Activated B cell treated with CpG ODN at 0.5 μM for 24 hours (primary cell): ENCODE results near the gene NKIRAS2. TPM values are rescaled to one million over a fixed set of nuclear protein-coding genes. Genes with fewer than 3 reads are reported as not detected.

Source experiments
- ATAC-seq: fragments of 200-7000 bp; cut with Tn5 transposase; one replicate; pipeline ENCODE4 v1.10.0; 2021; ENCODE audit warnings: low read depth, mild to moderate bottlenecking, moderate library complexity
- CTCF ChIA-PET: fragments of 350-600 bp; sonication (Branson Sonifier 250); formaldehyde crosslinking; loops from one replicate; lab custom pipeline; 2021; ENCODE audit warnings: antibody characterized with exemption; lab: Charles Lee
- POLR2A ChIA-PET: fragments of 350-600 bp; sonication (Branson Sonifier 250); formaldehyde crosslinking; loops from one replicate; lab custom pipeline; 2021; ENCODE audit warnings: antibody characterized with exemption; lab: Charles Lee
- DNase-seq: peaks from one replicate; pipeline ENCODE4 v3.0.0; 2022
- H3K27ac Mint-ChIP-seq: one replicate; pipeline ENCODE4 v1.8.0; 2020; ENCODE audit warnings: mixed read lengths
- H3K27me3 Mint-ChIP-seq: one replicate; pipeline ENCODE4 v1.8.0; 2021; ENCODE audit warnings: mixed read lengths
- H3K36me3 Mint-ChIP-seq: one replicate; pipeline ENCODE4 v1.8.0; 2021; ENCODE audit warnings: low read depth, mixed read lengths
- H3K4me1 Mint-ChIP-seq: one replicate; pipeline ENCODE4 v1.8.0; 2021; ENCODE audit warnings: mixed read lengths
- H3K4me3 Mint-ChIP-seq: one replicate; pipeline ENCODE4 v1.8.0; 2020; ENCODE audit warnings: mild to moderate bottlenecking, mixed read lengths
- H3K9me3 Mint-ChIP-seq: one replicate; pipeline ENCODE4 v1.8.0; 2020; ENCODE audit warnings: mixed read lengths
- CTCF ChIP-seq: fragments of 200-600 bp; IDR thresholded peaks from one replicate; pipeline ENCODE4 v1.8.0; 2022; ENCODE audit warnings: antibody characterized with exemption, mild to moderate bottlenecking
- intact Hi-C: fragments of 100-400 bp; cut with micrococcal nuclease; formaldehyde crosslinking; loops from one replicate; pipeline ENCODE4 v1.15.1; 2024
- total RNA-seq: library from RNA; stranded (reverse); gene quantifications from 2 replicates; pipeline ENCODE4 v1.2.3, GENCODE V29; 2022

NKIRAS2 gene
- total RNA-seq, 1 donor from 2014 or later: 23.9 TPM

GRCh38 chr17:42026857-42027589, 7.1 kb downstream of the NKIRAS2 start:
- Mint-ChIP-seq H3K27me3 (no peaks in the 10 kb centered on the region), H3K9me3 (no peaks in the 10 kb centered on the region), H3K27ac (no peak overlapping the region), H3K4me1 (peaks cover 21% of the 10 kb centered on the region), H3K36me3 (peaks cover 28% of the 10 kb centered on the region), H3K4me3 (no peak overlapping the region)
- ChIA-PET CTCF (interaction anchor here (1.0 to 2.8 kb wide), 2 partner anchors 64 to 89 kb away, joined by 3 to 12 read pairs; no protein-coding TSS in a partner anchor), POLR2A (interaction anchor here (0.9 to 2.6 kb wide), 2 partner anchors 10 to 86 kb away, joined by 11 to 12 read pairs; partner anchors contain the start of genes DHX58 and DNAJC7)
- TF ChIP-seq CTCF: no peak
- no peak for DNase-seq
- intact Hi-C loops: no loop called here
- ATAC-seq: no peak

DNA sequence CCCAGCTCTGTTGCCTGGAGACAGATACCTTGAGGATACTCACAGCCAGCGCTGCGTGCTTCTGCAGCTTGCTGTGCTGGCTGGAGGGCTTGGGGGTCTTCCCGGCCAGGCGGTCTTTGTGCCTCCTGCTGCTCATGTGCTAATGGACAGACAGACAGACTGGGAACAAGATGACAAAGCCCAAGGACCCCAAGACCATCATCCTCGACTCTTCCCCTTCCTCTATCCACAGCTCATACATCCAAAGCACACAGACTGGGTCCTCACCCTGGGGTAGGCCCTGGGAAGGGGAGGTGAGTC, 7.7 kb downstream of the NKIRAS2 start:
- ATAC-seq: no peak
- H3K27ac Mint-ChIP-seq: no peak overlapping the region
- intact Hi-C loops: no loop called here

DNA sequence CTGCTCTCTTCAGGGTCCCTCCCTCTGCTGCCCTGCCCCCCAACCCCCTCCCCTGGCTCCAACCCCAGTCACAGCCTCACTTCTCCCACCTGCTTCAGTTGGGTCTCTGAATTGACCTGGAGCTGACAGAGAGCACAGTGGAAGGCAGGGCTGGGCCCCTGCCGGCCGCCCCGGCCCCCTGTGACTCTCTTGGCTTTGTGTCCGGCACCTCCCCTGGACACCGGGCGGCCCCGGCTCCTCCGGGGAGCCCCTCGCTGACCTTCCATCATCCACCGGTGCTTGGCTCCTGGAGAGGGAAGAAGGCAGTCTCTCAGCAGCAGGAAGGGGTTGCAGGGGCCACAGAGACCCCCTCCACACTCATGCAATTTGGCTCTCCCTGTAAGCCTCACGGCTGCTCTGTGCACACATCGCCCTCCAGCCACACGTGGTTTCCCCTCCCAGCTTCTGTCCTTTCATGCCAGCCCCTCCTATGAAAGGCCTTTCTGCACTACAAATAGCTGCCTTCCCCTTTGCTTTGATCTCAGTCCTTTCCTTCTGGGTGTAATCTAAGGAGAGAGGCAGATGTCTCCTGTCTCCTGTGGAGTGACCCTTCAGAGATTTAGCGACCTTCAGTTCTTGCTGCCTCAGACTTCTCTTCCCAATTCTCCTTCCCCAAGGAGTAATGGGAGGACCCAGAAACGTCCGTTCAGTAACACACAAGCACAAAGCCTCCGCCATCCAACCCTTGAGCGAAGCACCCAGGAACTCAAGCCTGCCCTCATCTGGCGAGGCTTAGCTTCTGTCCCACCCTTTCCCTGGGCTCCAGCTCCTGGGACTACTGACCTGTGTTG, 8.3 kb downstream of the NKIRAS2 start:
- H3K27ac Mint-ChIP-seq: no peak overlapping the region
- ChIA-PET CTCF (interaction anchor here (1.1 to 2.8 kb wide), 3 partner anchors 11 to 88 kb away, joined by 4 to 12 read pairs (median 5); partner anchors contain the start of gene DNAJC7), POLR2A (interaction anchor here (2.6 kb wide), 1 partner anchor 11 kb away, joined by 11 read pairs; the partner anchor contains the start of gene DNAJC7)
- no peak for DNase-seq
- peaks cover 17% of the 10 kb centered on the region for H3K36me3 Mint-ChIP-seq
- no peaks in the 10 kb centered on the region for H3K27me3 Mint-ChIP-seq
- ATAC-seq: no peak
- intact Hi-C loops: no loop called here
- no peak overlapping the region for H3K4me3 Mint-ChIP-seq
- no peaks in the 10 kb centered on the region for H3K9me3 Mint-ChIP-seq
- peaks cover 18% of the 10 kb centered on the region for H3K4me1 Mint-ChIP-seq
- TF ChIP-seq CTCF: no peak

More for the DNA sequence above, 7.7 kb downstream of the NKIRAS2 start:
- TF ChIP-seq CTCF: no peak
- Mint-ChIP-seq H3K27me3 (no peaks in the 10 kb centered on the region), H3K36me3 (peaks cover 23% of the 10 kb centered on the region), H3K4me1 (peaks cover 18% of the 10 kb centered on the region), H3K4me3 (no peak overlapping the region), H3K9me3 (no peaks in the 10 kb centered on the region)
- ChIA-PET CTCF (interaction anchor here (1.7 to 2.8 kb wide), 2 partner anchors 10 to 88 kb away, joined by 5 to 12 read pairs; partner anchors contain the start of gene DNAJC7), POLR2A (interaction anchor here (0.9 to 2.6 kb wide), 2 partner anchors 10 to 85 kb away, joined by 11 to 12 read pairs; partner anchors contain the start of genes DHX58 and DNAJC7)
- no peak for DNase-seq

- POLR2A ChIA-PET: no interaction called here
- Mint-ChIP-seq H3K9me3 (no peaks in the 10 kb centered on the region), H3K27ac (no peak overlapping the region), H3K27me3 (no peaks in the 10 kb centered on the region), H3K4me3 (no peak overlapping the region), H3K4me1 (peaks cover 14% of the 10 kb centered on the region), H3K36me3 (peaks cover 12% of the 10 kb centered on the region)
- no peak for TF ChIP-seq CTCF
- CTCF ChIA-PET: interaction anchor here (1.1 to 1.7 kb wide), 2 partner anchors 11 to 87 kb away, joined by 4 to 5 read pairs; partner anchors contain the start of gene DNAJC7
- intact Hi-C loops: no loop called here
- DNase-seq (no peak), ATAC-seq (no peak)
Measured at GRCh38 chr17:42028791-42029127, 8.9 kb downstream of the NKIRAS2 start.

- Mint-ChIP-seq H3K27ac (no peak overlapping the region), H3K4me3 (no peak overlapping the region), H3K27me3 (no peaks in the 10 kb centered on the region), H3K4me1 (no peaks in the 10 kb centered on the region), H3K9me3 (no peaks in the 10 kb centered on the region), H3K36me3 (no peaks in the 10 kb centered on the region)
- TF ChIP-seq CTCF: no peak
- ATAC-seq (no peak), DNase-seq (no peak)
- ChIA-PET CTCF (interaction anchor here (2.4 kb wide), 1 partner anchor 12 kb away, joined by 9 read pairs; the partner anchor contains the start of gene NKIRAS2), POLR2A (interaction anchor here (1.2 kb wide), 1 partner anchor 10 kb away, joined by 3 read pairs; no protein-coding TSS in a partner anchor)
- intact Hi-C loops: no loop called here
Measured at GRCh38 chr17:42031584-42031983, 11.7 kb downstream of the NKIRAS2 start.
